DMS 273 (cell line): ENCODE measurements around the gene METTL23.

Source experiments
- DNase-seq: peaks from one replicate; lab custom pipeline; 2025; ENCODE audit not compliant: unreplicated experiment; lab: John Stamatoyannopoulos, UW

The METTL23 gene, protein sequence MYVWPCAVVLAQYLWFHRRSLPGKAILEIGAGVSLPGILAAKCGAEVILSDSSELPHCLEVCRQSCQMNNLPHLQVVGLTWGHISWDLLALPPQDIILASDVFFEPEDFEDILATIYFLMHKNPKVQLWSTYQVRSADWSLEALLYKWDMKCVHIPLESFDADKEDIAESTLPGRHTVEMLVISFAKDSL

DNA sequence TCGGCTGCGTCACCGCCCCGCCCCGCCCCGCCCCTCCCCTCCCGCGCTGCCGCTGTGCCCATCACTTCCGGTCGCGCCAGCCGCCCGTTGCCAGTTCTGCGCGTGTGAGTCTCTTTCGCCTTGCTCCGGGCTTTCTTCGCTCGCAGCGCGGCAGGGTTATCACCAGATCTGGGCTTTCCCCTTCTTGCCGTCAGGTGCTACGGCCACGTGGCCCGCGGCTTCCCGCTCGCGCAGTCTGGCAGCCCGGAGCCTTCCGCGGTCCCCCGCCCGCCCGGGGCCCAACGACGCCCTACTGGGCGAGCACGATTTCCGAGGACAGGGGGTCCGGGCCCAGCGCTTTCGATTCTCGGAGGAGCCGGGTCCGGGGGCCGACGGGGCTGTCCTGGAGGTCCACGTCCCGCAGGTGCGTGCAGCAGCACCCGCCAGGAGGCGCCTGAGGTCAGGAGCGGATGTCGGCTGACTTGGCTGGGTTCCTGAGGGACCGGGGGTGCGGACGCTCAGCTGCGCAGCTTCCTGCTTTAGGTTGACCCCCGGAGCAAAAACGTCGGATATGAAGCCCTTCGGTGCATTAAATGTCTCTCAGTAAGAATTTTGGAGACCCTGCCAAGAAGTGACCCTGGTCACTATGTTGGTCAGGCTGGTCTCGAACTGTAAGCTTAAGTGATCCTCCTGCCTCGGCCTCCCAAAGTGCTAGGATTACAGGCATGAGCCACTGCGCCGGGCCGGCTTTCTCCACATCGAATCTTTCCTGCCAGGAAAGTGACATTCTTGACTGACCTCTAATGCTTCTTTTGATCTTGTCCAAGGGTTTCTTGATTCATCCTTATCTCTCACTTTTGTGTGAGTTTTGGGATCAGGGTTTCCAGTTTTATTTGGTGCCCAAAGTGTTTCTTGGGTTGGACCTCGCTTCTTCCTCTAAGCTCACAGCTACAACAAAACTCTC, at the start of gene METTL23:
METTL23 (plus strand) TSS at position 64 of the 943 bp plus-strand sequence. CDS start 2,872 bp downstream, outside the sequence.
- peak; percentile 88 for DNase-seq

DNA sequence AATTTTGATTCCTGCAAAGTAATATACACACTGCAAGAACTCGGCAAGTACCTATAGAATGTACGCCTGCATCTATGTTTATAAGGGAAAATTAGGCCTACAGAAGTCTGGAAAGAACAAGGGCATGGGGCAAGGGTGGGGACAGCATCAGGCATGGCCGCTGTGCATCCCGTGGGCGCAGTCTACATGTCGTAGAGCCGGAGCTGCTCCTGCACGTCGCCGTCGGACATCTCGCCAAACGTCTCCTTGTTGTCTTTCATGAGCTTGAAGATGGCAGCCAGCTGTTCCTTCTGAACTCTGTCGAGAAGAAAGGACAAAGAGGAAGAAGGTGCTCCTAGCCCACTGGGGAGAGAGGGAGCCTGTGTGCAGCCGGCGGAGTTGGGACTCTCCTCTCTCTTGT, 49.2 kb upstream of the METTL23 start:
- no peak for DNase-seq

DNA sequence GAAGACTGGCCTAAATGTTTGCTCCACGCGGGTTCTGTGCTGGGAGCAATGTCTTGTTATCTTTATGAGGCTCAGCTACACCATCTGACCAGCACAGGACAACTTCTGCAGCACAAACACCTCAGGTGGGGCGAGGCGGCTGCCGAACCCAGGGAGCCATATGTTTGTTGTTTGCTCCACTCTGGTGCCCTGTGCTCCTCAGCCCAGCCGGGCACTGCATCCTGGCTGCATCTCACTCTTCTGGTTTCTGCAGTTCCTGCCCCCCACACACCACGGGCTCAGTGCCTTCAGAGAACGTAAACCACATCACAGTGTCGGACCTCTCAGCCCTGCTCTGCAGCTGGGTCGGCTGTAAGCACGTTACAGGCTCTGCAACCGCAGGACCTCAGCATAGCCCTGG, 48.3 kb upstream of the METTL23 start:
- DNase-seq: peak; percentile 32

DNA sequence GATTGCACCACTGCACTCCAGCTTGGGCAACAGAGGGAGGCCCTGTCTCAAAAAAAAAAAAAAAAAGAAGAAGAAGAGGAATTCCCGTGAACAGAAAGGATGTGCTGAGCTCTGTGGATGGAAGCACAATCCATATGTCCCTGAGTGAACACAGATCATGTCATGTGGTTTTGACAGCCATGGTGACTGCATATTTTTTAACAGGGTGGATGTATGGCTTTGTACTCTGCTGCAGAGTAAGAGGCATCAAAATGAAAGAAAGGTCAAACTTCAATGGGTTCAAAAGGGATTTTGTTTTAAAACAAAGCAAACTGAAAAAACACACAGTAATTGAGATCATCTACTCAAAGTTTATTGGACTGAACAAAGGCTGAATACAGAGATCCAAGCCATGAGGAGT, 47.4 kb upstream of the METTL23 start:
- DNase-seq: no peak

DNA sequence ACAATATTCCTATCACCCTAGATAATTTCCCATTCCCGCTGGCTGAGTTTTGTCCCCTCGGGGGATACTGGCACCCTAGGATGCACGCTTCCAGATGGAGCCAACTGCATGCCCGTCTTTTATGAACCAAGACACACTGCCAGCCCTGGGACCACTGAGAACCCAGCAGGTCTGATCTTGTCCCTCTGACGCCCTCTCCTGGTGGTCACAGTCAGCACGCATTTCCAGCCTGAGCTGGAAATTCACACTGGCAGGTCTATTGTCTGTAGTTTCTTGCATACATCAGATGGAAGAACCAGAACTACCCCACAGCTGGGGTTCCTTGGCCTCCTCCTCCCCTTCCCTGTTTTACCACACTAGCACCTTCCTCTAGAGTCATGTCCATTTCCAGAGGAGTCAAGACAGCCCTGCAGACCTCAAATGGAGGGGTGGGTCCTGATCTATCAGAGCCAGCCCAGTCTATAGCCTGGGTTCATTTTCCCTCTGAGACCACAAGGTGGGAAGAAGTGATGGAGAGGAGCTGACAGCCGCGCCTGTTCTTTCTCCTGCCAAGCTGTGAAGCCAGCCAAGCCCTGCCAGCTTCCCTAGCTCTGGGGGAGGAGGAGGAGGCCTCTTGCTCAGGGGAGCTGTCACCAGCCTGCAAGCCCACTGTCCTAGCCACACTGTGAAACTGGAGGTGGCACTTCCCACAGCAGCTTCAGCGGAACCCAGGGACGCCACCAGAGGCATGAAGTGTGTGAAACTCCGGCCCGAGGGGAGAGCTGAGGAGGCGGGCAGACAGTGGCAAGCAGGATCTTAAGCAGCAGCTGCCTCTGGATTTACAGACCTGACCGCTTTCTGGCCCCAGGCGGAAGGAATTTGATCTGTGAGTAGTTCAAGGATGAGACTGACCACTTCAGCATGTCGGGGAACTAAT, 45.2 kb upstream of the METTL23 start:
- peak; percentile 84 for DNase-seq

DNA sequence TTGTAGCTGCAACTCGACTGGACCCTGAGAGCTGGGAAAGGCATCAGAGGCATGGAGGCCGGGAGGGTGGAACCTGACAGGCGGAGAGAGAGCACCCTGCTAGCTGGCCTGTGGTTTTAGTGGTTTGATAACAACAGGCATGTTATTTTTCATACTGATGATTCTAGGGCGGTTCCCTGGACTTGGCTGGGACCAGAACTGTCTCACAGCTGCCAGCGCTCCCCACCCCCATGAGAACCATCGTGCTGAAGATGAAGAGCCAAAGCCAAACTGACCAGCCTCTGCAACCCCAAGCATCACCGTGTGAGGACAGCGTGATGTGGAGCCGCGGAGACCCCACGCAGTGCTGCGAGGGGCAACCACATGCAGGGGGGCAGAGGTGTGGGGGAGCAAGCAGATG, 44.3 kb upstream of the METTL23 start:
- DNase-seq: no peak

DNA sequence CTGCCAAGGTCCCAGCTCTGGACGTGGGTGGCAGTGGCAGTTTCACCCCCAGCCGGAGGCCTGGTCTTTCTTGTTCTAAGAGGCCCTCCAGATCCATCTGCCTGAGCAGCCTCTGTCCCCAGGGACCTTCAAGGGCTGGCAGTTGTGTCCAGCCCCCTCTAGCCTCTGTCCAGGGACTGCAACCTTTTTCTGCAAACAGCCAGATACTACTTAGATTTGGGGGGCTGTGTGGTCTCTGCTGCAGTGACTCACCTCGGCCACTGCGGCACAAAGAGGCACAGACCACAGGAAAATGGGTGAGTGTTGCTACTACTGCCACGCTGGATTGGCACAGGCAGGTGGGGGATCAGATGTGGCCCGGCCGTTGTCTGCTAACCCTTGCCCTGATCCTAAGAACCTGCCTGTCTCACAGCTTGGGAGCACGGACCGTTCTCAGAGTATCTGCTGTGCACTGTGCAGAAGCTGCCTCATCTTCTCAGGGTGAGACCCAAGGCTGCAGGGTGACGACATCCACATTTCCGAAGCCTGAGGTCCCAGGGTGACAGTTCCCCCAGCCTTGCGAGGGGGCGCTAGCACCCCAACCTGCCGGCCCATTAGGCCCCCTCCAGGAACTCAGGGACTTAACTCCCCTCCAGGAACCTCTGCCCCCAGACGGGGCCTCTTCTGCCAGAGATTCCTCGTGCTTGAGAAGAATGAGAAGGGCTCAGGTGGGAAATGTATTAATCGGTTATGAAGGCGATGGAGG, 43.5 kb upstream of the METTL23 start:
- no peak for DNase-seq

GRCh38 chr17:76683921-76684745, 42.5 kb upstream of the METTL23 start:
- DNase-seq: peak; percentile 28

- no peak for DNase-seq
These were observed 41.9 kb upstream of the METTL23 start for GRCh38 chr17:76684756-76685155.

DNA sequence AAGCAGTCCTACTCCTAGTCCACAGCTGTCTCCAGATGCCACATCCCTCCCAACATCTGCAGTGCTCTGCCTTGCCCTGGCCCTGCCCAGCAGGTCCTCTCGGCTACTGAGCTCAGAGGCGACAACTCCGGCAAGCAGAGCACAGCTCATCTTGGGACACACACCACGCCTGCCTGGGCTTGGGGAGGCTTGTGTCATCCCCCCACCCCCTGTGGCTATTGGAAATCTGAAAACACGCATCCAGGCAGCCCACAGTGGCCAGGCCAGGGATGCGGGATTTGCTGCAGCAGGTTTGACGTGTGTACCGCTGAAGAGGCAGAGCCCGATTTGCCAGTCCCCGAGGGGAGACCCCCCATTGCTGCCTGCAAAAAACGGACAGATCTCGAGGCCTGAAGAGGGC, 41.3 kb upstream of the METTL23 start:
- no peak for DNase-seq

DNA sequence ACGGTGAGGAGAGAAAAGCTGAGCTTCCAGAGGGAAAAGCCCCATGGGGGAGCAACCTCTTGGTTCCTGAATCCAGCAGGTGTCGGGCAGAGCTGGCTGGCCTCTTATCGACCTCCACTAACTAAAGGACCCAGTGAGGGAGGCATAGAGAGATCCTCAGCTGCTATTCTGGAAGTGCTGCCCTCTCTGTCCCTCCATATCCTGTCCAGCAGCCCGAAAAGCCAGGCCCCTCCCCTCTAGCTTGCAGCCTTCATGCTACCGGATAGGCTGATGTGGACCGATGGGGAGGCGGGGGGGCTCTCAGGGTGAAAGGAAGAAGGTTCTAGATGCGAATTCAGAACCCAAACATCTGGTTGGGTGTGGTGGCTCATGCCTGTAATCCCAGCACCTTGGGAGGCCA, 40.8 kb upstream of the METTL23 start:
- no peak for DNase-seq

GRCh38 chr17:76686538-76687297, 39.9 kb upstream of the METTL23 start:
- no peak for DNase-seq

DNA sequence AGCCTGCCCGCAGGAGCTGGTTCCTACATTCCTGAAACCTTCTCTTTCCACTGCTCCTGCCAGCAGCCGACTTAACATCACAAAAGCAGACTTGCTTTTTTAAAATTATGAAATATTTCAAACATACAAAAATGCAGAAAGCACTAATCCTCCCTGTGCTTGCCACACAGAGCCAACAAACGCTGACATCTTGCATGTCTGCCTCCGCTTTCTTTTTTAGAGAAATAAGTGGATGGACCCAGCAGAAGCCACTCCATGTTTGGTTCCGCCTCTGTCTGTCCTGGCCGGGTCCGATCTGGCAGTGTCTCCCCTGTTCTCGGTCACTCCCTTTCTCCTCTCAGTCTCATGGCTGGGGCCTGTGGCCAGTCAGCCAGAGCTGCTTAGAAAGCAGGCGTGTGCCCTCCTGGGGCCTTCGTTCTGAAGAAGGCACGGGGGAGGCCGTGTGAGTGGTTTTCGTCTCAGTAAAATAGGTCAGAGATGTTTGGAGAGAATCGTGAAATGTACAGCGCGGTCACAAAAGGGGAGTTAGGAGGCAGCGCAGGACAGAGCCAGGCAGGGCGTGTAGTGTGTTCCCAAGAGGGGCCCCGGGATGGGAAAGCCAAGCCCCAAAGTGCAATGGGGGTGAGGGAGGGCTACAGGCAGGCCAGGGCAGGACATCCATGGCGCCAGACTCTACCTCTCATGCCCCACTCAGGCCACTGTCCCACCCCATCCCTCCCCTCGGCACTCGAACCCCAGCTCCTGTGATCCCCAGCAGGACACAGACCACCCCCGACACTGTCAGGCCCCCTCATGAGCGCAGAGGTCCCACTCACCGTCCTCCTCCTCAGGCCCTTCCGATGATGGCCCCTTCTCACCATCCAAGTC, 39.1 kb upstream of the METTL23 start:
- DNase-seq: no peak

DNA sequence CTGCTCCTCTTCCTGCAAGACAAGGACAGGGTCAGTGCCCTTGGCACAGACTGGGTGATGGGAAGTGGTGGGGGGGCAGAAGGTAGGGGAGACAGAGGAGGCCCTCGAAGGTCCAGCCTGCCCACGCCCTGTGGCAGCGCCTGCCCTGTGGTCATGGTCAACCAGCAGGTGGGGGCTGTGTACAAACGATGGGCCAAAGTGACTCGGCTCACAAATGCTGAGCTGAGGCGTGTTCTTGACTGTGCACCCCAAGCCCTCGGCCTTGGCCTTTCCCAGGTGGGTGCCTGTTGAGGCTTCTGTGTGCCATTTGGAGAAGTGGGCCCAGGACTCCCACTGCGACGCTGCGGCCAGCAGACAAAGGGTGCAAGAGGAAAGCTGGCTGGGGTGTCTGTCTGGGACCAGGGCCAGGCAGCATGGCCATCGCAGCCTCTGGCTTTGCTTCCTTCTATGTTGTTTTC, 38.4 kb upstream of the METTL23 start:
- DNase-seq: no peak

GRCh38 chr17:76689859-76690258, 36.8 kb upstream of the METTL23 start:
- DNase-seq: no peak

DNA sequence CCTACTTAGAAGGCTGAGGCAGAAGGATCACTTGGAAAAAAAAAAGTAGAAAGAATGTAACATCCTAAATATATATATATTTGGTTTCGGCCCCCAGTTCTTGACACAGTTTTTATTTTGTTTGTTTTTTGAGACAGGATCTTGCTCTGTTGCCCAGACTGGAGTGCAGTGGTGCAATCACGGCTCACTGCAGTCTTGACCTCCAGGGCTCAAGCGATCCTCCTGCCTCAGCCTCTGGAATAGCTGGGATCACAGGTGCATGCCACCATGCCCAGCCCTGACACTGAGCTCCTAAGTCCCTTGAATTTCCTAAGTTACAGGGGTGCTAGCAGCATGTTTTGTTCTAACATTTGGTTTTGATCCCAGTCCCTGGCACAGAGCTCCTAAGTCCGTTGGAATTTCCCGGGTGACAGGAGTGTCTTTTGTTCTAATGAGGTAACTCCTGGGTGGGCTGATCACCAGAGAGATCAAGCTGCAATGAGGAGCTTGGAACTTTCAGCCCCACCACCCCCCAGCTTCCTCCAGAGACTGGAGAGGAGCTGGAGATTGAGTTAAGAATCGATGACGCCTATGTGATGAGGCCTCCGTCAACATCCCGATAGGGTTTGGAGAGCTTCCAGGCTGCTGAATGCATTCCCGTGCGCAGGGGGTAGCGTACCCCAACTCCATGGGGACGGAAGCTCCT, 35.9 kb upstream of the METTL23 start:
- DNase-seq: no peak

DNA sequence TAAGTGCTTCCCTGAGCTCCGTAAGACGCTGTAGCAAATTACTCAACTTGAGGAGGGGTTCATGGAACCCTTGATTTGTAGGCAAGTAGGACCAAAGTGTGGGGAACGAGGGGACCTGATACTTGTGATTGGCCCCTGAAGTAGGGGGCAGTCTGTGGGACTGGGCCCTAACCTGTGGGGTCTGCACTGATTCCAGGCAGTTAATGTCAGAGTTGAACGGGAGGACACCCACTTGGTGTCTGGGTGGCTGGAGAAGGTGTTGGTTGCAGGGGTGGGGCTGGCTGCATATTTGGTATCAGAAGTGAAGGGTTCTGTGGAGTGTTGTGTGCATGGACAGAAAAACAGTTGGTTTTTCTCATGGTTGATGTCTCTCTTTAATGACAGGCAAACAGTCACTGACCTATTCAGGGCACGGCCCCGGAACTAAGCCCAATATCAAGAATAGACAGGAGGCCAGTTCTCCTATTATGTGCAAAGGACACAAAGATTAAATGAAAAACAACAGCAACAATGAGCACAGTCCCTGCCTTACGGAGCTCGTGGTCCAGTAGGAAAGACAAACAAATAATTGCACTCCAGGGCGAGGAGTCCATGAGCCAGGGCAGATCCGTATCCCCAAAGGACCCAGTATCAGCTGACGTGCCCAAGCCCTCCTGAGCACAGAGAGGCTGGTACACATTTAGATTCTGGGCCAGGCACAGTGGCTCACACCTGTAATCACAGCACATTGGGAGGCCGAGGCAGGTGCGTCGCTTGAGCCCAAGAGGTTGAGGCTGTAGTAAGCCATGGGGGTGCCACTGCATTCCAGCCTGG, 35.1 kb upstream of the METTL23 start:
- no peak for DNase-seq
